T-cell (primary cell): ENCODE data around the gene TBL2. TPM values are rescaled to one million over a fixed set of nuclear protein-coding genes. Genes with fewer than 3 reads are reported as not detected.

Experiments used
- ATAC-seq, 4 experiments: fragments of 200-7000 bp in 3 of 4; fragments of 150-1000 bp in 1 of 4; cut with Tn5 transposase; replicated peaks in 1 of 4; 1 replicate in 3 of 4; 2 replicates in 1 of 4; pipeline ENCODE4 v1.10.0; 2021; ENCODE audit warnings: moderate library complexity in 3 of 4, mild to moderate bottlenecking in 2 of 4, moderate number of reproducible peaks in 1 of 4
- CTCF ChIA-PET, 2 donors: fragments of 300-600 bp; sonication (Branson Sonifier 250); formaldehyde crosslinking; loops; one replicate each; lab custom pipeline; 2022; ENCODE audit warnings: antibody characterized with exemption in 2 of 2; lab: Charles Lee
- POLR2A ChIA-PET, 2 donors: fragments of 300-600 bp; sonication (Branson Sonifier 250); formaldehyde crosslinking; loops; one replicate each; lab custom pipeline; 2022; ENCODE audit warnings: antibody characterized with exemption in 2 of 2; lab: Charles Lee
- DNase-seq, 35 experiments: peaks; one replicate each; pipeline versions ENCODE4 v3.0.0 to v3.0.0-alpha.2; 2013 to 2023
- H3K27ac ChIP-seq: one replicate; pipeline ENCODE4 v1.5.1; 2013; ENCODE audit warnings: low read length
- H3K27me3 ChIP-seq, 2 experiments: replicated peaks in 1 of 2; 1 replicate in 1 of 2; 2 replicates in 1 of 2; pipeline versions ENCODE4 v1.6.1 to v1.7.0; 2013; ENCODE audit warnings: low read length in 1 of 2, mixed read lengths in 1 of 2; ENCODE audit not compliant: control insufficient read depth in 2 of 2, insufficient read depth in 2 of 2; ENCODE audit errors: extremely low read depth in 1 of 2
- H3K36me3 ChIP-seq, 2 donors: 1 replicate in 1 of 2; 2 replicates in 1 of 2; pipeline versions ENCODE4 v1.6.1 to v1.7.0; 2013; ENCODE audit warnings: low read length in 1 of 2; ENCODE audit not compliant: control insufficient read depth in 2 of 2, insufficient read depth in 1 of 2; ENCODE audit errors: extremely low read depth in 1 of 2
- H3K4me1 ChIP-seq, 2 experiments: 1 replicate in 1 of 2; 2 replicates in 1 of 2; pipeline versions ENCODE4 v1.6.1 to v1.7.0; 2013; ENCODE audit warnings: low read length in 2 of 2, mixed read lengths in 1 of 2; ENCODE audit not compliant: insufficient read depth in 2 of 2, control insufficient read depth in 1 of 2; ENCODE audit errors: extremely low read depth in 1 of 2
- H3K4me3 ChIP-seq, 2 donors: 1 replicate in 1 of 2; 2 replicates in 1 of 2; pipeline versions ENCODE4 v1.5.1 to v1.7.0; 2013; ENCODE audit warnings: mild to moderate bottlenecking in 2 of 2, low read length in 1 of 2, moderate library complexity in 1 of 2; ENCODE audit not compliant: control insufficient read depth in 1 of 2; ENCODE audit errors: extremely low read depth in 1 of 2
- H3K9me3 ChIP-seq: 2 replicates; pipeline ENCODE4 v1.7.0; 2013
- H3K27ac Mint-ChIP-seq, 2 donors: one replicate each; pipeline ENCODE4 v1.8.0; 2020 to 2021; ENCODE audit warnings: mild to moderate bottlenecking in 2 of 2, mixed read lengths in 2 of 2
- H3K27me3 Mint-ChIP-seq, 2 donors: one replicate each; pipeline ENCODE4 v1.8.0; 2021 to 2022; ENCODE audit warnings: mixed read lengths in 2 of 2
- H3K36me3 Mint-ChIP-seq: one replicate; pipeline ENCODE4 v1.8.0; 2021; ENCODE audit warnings: mixed read lengths
- H3K4me1 Mint-ChIP-seq, 3 donors: one replicate each; pipeline ENCODE4 v1.8.0; 2020 to 2022; ENCODE audit warnings: mixed read lengths in 3 of 3, mild to moderate bottlenecking in 1 of 3
- H3K4me3 Mint-ChIP-seq, 3 donors: one replicate each; pipeline ENCODE4 v1.8.0; 2020 to 2022; ENCODE audit warnings: mild to moderate bottlenecking in 3 of 3, mixed read lengths in 3 of 3, moderate library complexity in 3 of 3
- H3K9me3 Mint-ChIP-seq, 3 donors: one replicate each; pipeline ENCODE4 v1.8.0; 2020 to 2022; ENCODE audit warnings: mixed read lengths in 3 of 3
- WGBS: methylation state at CpG from one replicate; pipeline ENCODE4 v1.1.5; 2013; ENCODE audit warnings: missing lambda C conversion rate; ENCODE audit not compliant: insufficient coverage; 5-methylcytosine and 5-hydroxymethylcytosine counted together
- total RNA-seq, 35 experiments: library from RNA in 6 of 35; stranded (reverse) in 6 of 35; fragments of 120-200 nt in 1 of 35; gene quantifications; one replicate each; pipeline versions ENCODE4 v1.2.1 to v1.2.4 and lab custom pipeline; 2013 to 2026

TBL2 gene
- total RNA-seq, 5 donors from 2014 or later (not counting 1 experiment from before 2014, with no cell fraction given): 14.8 to 38.5 (median 31.6) TPM

- DNase-seq (no peak), ATAC-seq (no peak)
- Histone ChIP-seq H3K9me3 (no peaks in the 10 kb centered on the region), H3K4me1 (no peaks in the 10 kb centered on the region), H3K27ac (no peak overlapping the region), H3K27me3 (peaks cover 0 to 53% of the 10 kb centered on the region in 2 experiments), H3K36me3 (no peaks in the 10 kb centered on the region), H3K4me3 (no peak overlapping the region)
- Mint-ChIP-seq H3K27me3 (peaks cover 9 to 14% of the 10 kb centered on the region in 2 donors), H3K27ac (no peak overlapping the region), H3K9me3 (no peaks in the 10 kb centered on the region), H3K4me1 (no peaks in the 10 kb centered on the region), H3K4me3 (no peak overlapping the region), H3K36me3 (no peaks in the 10 kb centered on the region)
- WGBS: 64% methylated on average over 6 of the region's 7 CpGs
- ChIA-PET CTCF (no interaction called here), POLR2A (no interaction called here)
Measured at GRCh38 chr7:73599916-73600315, 21.5 kb upstream of the TBL2 start.

- 83% methylated on average over 10 of the region's 13 CpGs for WGBS
- no peaks in the 10 kb centered on the region for H3K4me1 ChIP-seq
- H3K36me3 Mint-ChIP-seq: no peaks in the 10 kb centered on the region
- DNase-seq (no peak), ATAC-seq (no peak)
- peaks cover 9 to 14% of the 10 kb centered on the region in 2 donors for H3K27me3 Mint-ChIP-seq
- no peak overlapping the region for H3K4me3 Mint-ChIP-seq
- no peak overlapping the region for H3K27ac Mint-ChIP-seq
- H3K27ac ChIP-seq: no peak overlapping the region
- H3K4me3 ChIP-seq: no peak overlapping the region
- CTCF ChIA-PET: no interaction called here
- no peaks in the 10 kb centered on the region for H3K9me3 ChIP-seq
- POLR2A ChIA-PET: interaction anchor here in 1 of 2 donors (0.5 kb wide), 1 partner anchor 243 kb away, joined by 3 read pairs; no protein-coding TSS in a partner anchor
- H3K4me1 Mint-ChIP-seq: no peaks in the 10 kb centered on the region
- H3K36me3 ChIP-seq: no peaks in the 10 kb centered on the region
- no peaks in the 10 kb centered on the region for H3K9me3 Mint-ChIP-seq
- H3K27me3 ChIP-seq: peaks cover 0 to 53% of the 10 kb centered on the region in 2 experiments
Measured at GRCh38 chr7:73599151-73599882, 20.9 kb upstream of the TBL2 start.

DNA sequence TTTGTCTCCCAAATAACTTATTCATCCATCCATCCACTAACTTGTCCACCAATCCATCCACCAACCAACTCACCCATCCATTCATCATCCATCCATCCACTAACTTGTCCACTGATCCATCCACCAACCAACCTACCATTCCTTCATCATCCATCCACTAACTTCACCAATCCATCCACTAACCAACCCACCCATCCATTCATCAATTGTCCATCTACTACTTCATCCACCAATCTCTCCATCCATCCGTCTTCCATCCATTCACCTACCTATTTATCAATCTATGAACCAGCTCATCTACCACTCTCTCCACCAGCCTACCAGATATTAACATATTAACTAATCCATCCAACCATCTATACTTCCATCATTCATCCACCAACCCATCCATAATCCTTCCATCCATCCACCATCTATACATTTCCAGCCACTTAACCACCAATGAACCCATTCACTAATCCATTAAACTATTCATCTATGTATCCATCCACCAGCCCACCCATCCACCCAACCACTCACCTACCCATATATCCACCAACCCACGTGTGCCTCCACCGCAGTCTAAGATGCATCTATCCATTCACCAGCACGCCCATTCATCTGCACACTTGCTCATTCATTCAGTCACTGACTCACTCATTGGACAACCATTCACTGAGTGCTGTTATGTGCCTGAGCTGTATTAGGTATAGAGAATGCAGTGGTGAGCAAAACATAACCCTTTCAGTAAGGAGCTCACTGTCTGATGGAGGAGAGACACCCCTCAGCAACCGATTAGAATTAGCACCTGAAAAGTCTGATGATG is 19.8 kb upstream of the TBL2 start:
- ChIA-PET POLR2A (interaction anchor here in 1 of 2 donors (0.5 kb wide), 1 partner anchor 244 kb away, joined by 3 read pairs; no protein-coding TSS in a partner anchor), CTCF (no interaction called here)
- H3K27me3 ChIP-seq: peaks cover 0 to 56% of the 10 kb centered on the region in 2 experiments
- Mint-ChIP-seq H3K27ac (no peak overlapping the region), H3K27me3 (peaks cover 9 to 22% of the 10 kb centered on the region in 2 donors), H3K4me1 (no peaks in the 10 kb centered on the region), H3K4me3 (no peak overlapping the region), H3K9me3 (no peaks in the 10 kb centered on the region), H3K36me3 (no peaks in the 10 kb centered on the region)
- H3K9me3 ChIP-seq: no peaks in the 10 kb centered on the region
- ATAC-seq (no peak), DNase-seq (no peak)
- WGBS: 83% methylated on average over 3 of the region's 5 CpGs
- no peak overlapping the region for H3K27ac ChIP-seq
- no peak overlapping the region for H3K4me3 ChIP-seq
- H3K36me3 ChIP-seq: no peaks in the 10 kb centered on the region
- H3K4me1 ChIP-seq: no peaks in the 10 kb centered on the region

DNA sequence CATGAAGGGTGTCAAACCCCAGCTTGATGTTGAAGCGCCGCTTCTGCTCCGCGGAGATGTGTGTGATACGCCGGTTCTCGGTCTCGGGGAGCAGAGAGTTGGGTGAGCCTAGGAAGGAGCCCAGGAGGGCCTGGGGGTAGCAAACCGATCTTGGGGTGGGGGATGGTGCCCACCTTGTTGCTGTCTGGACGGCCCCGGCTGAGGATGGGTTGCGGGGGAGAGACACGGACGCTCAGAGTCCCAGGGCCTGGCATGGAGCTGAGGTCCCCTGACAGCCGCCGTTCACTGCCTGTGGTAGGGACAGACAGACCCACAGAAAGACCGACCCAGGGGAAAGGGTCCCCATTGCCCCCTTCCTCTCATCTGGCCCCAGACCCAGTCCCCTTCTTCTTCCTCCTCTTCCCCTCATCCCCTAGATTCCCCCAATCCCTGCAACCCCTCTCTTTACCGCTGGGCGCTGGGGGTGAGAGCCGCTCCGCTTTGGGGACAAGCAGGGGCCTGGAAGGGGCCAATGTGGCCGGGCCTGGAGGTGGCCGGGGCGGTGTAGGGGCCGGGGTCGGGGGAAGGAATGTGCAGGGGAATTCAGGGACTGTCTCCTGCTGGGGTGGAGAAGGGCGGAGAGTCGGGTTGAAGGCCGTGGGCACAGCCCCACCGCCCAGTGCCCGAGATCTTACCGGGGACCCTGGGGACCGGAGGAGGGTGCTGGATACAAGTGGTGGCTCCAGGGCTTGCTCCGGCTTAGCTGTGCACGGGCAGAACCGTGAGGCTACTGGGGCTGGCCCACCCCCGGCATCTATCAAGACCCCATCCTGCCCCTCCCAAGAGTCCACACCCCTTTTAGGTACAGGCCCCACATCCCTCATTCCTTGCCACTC is 18.0 kb upstream of the TBL2 start:
- no peak overlapping the region for H3K4me3 Mint-ChIP-seq
- Histone ChIP-seq H3K36me3 (no peaks in the 10 kb centered on the region), H3K9me3 (no peaks in the 10 kb centered on the region), H3K4me1 (no peaks in the 10 kb centered on the region), H3K4me3 (no peak overlapping the region), H3K27me3 (peaks cover 0 to 48% of the 10 kb centered on the region in 2 experiments), H3K27ac (no peak overlapping the region)
- no peak for DNase-seq
- no peaks in the 10 kb centered on the region for H3K9me3 Mint-ChIP-seq
- CTCF ChIA-PET: interaction anchor here in 1 of 2 donors (0.6 kb wide), 1 partner anchor 83 kb away, joined by 4 read pairs; no protein-coding TSS in a partner anchor
- H3K27ac Mint-ChIP-seq: no peak overlapping the region
- no peak for ATAC-seq
- WGBS: 51% methylated on average over 24 of the region's 37 CpGs
- H3K36me3 Mint-ChIP-seq: no peaks in the 10 kb centered on the region
- peaks cover 9 to 22% of the 10 kb centered on the region in 2 donors for H3K27me3 Mint-ChIP-seq
- POLR2A ChIA-PET: no interaction called here
- no peaks in the 10 kb centered on the region for H3K4me1 Mint-ChIP-seq

- Histone ChIP-seq H3K4me1 (no peaks in the 10 kb centered on the region), H3K9me3 (no peaks in the 10 kb centered on the region), H3K36me3 (no peaks in the 10 kb centered on the region), H3K4me3 (no peak overlapping the region), H3K27ac (no peak overlapping the region), H3K27me3 (peaks cover 0 to 44% of the 10 kb centered on the region in 2 experiments)
- ChIA-PET POLR2A (no interaction called here), CTCF (interaction anchor here in 1 of 2 donors (0.6 to 0.7 kb wide), 2 partner anchors 10 to 36 kb away, joined by 5 to 9 read pairs; no protein-coding TSS in a partner anchor)
- DNase-seq (no peak), ATAC-seq (no peak)
- Mint-ChIP-seq H3K27ac (no peak overlapping the region), H3K36me3 (no peaks in the 10 kb centered on the region), H3K27me3 (peaks cover 9 to 22% of the 10 kb centered on the region in 2 donors), H3K9me3 (no peaks in the 10 kb centered on the region), H3K4me3 (no peak overlapping the region), H3K4me1 (no peaks in the 10 kb centered on the region)
- WGBS: 89% methylated on average over 9 of the region's 9 CpGs
Measured at GRCh38 chr7:73595358-73595757, 17.0 kb upstream of the TBL2 start.
